Cardiac fibroblast (primary cell): ENCODE results near the gene LMAN2.

Experiments used
- DNase-seq, 2 donors: peaks; one replicate each; pipeline versions ENCODE4 v3.0.0 to v3.0.0-alpha.2; 2010; ENCODE audit warnings: low read depth in 2 of 2
- H3K4me3 ChIP-seq, 2 donors: replicated peaks in 1 of 2; 1 replicate in 1 of 2; 2 replicates in 1 of 2; pipeline ENCODE4 v1.5.1; 2011; ENCODE audit warnings: low read depth in 2 of 2, low read length in 2 of 2, mild to moderate bottlenecking in 2 of 2, moderate library complexity in 1 of 2
- TF ChIP-seq, protein P1 (sequence below): IDR thresholded peaks from one replicate; pipeline ENCODE4 v1.5.1; 2011; ENCODE audit warnings: low read depth, mild to moderate bottlenecking, low read length, inconsistent platforms

LMAN2 gene

DNA sequence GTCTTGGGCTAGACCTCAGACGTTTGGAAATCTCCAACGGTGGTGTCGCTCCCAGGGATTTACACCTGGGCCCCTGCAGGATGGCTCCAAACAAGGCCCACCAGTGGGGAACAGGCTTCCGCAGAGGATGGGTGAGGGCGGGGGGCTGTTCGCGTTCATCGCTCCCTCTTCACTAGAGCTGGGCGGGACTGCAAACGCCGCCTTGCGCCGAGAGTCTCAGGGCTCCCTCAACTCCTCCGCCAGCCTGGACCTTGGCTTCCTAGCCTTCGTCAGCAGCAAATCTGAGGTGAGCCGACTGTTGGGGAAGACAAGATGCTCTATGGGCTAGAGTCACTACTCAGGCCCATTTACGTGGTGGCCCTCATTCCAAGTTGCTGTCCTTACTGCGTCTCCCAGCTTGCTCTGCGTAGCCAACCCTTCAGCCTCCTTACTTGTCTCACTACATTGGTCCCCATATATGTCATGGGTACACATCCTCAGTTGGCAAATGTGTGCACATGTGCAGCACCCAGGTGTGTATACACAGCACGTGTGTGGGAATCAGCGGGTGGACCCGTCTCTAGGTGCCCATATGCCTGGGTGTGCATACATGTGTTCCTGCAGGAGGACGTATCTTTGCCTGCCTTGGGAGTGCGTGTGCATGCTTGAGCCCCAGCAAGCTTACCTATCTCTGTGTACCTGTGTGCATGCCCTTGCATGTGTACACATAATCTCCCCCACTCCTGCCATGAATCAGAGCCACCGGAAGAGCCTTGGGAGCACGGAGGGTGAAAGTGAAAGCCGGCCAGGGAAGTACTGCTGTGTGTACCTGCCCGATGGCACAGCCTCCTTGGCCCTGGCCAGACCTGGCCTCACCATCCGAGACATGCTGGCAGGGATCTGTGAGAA lies 16.8 kb upstream of the LMAN2 start:
- DNase-seq, result no peak
- H3K4me3 ChIP-seq, result no peak overlapping the region
- TF ChIP-seq, protein P1, sequence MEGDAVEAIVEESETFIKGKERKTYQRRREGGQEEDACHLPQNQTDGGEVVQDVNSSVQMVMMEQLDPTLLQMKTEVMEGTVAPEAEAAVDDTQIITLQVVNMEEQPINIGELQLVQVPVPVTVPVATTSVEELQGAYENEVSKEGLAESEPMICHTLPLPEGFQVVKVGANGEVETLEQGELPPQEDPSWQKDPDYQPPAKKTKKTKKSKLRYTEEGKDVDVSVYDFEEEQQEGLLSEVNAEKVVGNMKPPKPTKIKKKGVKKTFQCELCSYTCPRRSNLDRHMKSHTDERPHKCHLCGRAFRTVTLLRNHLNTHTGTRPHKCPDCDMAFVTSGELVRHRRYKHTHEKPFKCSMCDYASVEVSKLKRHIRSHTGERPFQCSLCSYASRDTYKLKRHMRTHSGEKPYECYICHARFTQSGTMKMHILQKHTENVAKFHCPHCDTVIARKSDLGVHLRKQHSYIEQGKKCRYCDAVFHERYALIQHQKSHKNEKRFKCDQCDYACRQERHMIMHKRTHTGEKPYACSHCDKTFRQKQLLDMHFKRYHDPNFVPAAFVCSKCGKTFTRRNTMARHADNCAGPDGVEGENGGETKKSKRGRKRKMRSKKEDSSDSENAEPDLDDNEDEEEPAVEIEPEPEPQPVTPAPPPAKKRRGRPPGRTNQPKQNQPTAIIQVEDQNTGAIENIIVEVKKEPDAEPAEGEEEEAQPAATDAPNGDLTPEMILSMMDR, result no peak

DNA sequence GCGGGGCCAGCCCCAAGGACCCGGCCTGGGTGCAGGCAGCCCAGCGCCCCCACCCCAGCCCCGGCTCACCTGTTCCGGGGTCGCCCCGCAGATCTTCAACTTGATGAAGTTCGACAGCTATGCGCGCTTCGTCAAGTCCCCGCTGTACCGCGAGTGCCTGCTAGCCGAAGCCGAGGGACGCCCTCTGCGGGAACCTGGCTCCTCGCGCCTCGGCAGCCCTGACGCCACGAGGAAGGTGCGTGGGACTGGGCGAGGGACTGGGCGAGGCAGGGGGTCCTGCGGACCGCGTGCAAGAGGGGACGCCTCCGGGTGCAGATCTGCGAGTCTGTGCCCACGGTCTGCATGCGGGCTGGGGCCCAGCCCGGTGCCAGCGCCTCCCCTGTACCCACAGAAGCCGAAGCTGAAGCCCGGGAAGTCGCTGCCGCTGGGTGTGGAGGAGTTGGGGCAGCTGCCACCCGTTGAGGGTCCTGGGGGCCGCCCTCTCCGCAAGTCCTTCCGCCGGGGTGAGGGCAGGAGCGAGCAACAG lies 15.9 kb upstream of the LMAN2 start:
- peak overlapping the region; percentile 44 to 45 for H3K4me3 ChIP-seq
- no peak for DNase-seq
- TF ChIP-seq, protein P1, result peak; percentile 5

DNA sequence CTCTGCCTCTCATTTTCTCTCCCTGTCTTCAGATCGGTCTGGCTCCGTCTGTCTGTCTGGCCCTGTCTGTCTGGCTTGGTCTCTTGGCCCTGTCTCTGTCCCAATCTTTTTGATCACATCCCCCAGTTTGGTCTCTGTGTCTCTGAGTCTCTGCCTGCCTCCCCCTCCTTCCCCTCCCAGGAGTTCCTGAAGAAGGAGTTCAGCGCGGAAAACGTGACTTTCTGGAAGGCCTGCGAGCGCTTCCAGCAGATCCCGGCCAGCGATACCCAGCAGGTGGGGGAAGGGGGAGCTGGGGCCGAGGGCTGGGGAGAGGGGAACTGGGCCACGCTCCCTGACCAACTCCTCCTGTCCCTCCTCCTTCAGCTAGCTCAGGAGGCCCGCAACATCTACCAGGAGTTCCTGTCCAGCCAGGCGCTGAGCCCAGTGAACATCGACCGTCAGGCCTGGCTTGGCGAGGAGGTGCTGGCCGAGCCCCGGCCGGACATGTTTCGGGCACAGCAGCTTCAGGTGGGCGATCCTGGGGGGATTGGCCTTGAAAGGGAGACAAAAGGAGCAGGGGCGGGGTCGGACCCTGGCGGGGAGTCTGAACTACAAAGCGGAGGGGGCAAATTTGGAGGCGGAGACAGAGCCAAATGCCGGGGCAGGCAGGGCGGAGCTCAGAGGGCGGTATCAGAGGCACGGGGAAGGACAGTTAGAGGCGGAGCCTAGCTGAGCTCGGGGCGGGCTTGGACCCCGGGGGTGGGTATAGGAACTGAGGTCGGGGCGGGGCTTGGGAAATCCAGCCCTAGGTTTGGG lies 15.3 kb upstream of the LMAN2 start:
- TF ChIP-seq, protein P1, result no peak
- DNase-seq, result peak; percentile 75 to 91
- H3K4me3 ChIP-seq, result peak overlapping the region; percentile 44 to 45

DNA sequence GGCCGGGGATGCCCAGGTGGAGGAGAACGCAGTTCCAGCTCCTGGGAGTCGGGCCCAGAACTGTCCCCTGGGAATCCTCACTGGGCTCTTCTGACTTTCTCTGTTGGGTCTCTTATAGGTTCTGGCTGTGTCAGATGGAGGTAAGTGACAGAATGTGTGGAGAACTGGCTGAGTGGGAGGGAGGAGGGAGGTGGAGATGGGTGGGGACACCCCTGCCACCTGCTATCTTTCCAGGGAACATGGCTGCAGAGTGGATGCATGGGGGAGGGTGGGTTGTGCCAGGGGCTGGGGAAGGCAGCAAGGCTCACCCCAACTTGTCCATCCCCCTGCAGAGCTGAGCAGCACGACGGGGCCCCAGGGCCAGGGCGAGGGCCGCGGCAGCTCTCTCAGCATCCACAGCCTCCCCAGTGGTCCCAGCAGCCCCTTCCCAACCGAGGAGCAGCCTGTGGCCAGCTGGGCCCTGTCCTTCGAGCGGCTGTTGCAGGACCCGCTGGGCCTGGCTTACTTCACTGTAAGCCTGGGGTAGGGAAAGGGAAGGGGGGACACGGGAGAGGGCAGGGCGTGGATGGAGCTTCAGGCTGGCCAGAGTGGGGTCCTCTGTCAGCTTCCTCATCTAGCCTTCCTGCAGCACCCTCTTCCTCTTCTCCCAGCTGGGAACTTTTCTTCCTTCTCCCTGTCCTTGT lies 14.5 kb upstream of the LMAN2 start:
- TF ChIP-seq, protein P1, result no peak
- DNase-seq, result no peak
- no peak overlapping the region for H3K4me3 ChIP-seq

DNA sequence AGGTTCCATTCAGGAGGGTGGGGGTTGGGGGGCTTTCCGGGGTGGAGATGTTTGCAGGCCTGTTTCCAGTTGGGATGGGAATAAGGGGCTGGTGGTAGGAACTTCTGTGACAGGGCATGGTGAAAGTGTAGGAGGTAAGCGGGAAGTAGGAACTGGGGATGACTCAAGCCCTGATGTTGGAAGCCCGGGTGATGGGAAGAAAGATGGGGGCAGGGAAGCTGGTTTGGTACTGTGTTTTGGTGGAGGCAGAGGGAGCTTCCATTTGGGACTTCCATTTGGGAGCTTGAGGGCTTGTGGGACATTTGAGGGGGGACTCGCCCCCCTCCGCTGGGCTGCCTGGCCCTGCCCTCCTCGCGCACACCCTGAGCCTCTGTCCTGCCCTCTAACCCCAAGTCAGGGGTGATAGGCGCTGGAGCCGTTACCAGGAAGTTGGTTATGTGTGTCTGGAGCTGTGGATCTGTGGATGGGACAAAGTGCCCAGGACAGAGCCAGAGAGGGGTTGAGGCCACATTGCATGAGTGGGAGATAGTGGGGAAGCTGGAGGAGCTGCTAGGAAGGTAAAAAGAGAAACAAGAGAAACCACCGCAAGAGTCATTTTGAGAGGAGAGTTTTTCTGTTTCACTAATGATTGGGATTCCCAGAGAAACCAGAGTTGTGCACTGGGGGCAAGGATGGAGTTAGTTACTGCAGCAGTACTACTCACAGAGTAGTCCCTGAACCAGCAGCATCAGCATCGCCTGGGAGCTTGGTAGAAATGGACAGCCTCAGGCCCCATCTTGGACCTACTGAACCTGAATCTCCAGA lies 12.9 kb upstream of the LMAN2 start:
- DNase-seq, result peak in 1 of 2 donors; percentile 27
- TF ChIP-seq, protein P1, result no peak
- H3K4me3 ChIP-seq, result no peak overlapping the region

DNA sequence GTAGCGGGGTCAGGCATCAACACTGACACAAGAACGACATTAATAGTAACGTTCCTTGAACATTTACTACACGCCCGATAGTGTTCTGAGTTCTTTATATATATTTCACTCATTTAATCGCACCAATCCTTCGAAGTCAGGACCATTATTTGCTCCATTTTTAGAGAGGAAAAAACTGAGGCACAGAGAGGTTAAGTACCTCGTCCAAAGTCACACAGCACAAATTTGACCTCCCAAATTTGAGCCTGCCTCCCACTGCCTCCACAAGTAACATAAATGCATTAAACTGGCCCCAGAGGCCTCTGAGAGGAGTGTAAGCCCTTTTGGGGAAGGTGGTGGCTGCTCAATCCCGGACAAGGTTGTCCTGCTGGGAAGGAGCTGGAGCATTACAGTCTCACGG lies 12.1 kb upstream of the LMAN2 start:
- TF ChIP-seq, protein P1, result no peak
- no peak for DNase-seq
- H3K4me3 ChIP-seq, result peak overlapping the region; percentile 5 to 45
